ENCODE measurements around the gene PNMA8B.
A peak's percentile ranks its signal among the peaks of the same experiment; 100 is the strongest.

The PNMA8B gene

DNA sequence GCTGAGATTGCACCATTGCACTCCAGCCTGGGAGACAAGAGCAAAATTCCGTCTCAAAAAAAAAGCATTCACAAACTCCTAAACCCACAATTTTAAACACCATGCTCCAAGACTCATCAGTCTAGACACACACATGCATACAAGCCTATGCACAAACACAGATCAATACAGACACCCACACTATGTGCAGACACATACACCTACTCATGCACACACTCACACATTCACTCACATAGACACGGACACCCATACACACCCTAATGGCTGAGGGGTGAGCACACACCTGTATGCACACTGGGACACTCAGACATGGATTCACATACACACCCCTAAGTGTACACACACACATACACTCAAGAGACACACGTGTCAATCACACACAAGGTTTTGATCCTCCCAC, 9.3 kb downstream of the PNMA8B start:
- DNase-seq = no peak

DNA sequence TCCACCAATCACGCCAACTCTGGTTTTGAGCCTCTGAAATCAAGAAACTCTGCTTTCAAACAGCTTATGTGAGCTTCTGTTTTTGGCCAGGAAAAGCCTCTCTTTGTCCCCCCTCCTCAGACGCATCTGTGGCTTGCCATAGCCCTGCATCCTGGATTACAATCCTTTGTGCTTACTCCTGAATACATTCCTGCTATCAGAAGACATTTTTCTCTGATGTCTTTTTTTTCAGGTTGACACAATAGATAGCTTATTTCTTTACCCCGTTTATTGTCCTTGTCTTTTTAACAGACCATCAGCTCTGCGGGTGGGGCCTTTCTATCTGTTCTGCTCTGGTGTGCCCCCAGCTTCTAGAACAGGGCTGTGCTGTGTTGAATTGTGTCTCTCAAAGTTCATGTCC, 11.0 kb downstream of the PNMA8B start:
- no peak for DNase-seq

DNA sequence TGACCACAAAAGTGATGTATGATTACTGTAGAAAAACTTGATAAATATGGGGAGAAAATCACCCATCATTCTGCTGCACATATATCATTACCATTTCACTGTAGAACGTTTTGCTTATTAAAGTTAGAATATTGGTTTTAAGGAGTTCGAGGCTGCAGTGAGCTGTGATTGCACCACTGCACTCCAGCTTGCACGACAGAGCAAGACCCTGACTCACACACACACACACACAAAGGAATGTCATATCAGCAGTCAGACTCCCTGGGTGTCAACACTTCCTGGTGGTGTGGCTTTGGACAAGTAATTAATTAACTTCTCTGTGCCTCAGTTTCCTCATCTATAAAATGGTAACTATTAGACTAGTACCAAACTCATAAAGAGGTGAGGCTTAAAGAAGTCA, 13.0 kb downstream of the PNMA8B start:
- no peak for DNase-seq

DNA sequence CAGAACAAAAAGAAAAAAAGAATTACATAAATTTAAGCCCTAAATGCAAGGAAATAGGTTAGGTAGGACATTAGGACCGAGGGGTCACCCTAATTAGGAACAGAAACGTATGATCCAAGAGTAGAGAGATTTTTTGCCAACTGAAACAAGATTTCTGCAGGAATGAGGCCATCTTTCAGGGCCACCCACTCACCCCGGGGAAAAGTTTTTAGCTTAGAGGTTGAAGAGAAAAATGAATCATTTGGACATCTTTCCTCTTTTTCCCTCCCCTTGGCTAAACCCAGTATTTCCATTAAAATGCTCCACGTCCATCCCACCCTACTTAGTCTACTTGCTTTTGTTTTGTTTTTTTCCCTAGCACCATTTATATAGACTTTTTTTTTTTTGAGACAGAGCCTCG, 13.7 kb downstream of the PNMA8B start:
- no peak for DNase-seq

DNA sequence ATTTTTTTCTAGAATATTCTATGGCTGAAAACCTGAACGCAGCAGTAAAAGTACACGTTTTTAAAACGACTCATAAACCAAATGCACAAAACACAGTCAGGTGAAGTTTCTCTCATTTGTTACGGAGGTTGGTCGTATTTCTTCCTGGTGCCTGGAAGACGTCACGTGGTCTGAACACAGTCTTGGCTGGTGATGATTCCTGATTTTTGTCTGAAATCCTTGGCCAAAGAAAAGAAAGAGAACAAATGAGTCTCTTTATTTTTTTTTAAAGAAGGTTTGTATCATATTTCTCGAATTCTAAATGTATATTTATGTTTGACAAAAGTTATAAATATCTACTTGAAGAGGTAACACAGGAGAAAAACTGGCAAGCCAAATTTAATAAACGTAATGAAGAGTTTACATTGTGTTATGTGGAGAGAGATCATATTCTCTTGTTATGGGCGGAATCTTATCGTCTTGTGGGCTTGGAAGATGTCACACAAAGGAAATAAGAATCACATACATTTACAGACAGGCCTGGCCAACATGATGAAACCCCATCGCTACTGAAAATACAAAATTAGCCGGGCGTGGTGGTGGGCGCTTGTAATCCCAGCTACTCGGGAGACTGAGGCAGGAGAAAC, 14.3 kb downstream of the PNMA8B start:
- no peak for DNase-seq

DNA sequence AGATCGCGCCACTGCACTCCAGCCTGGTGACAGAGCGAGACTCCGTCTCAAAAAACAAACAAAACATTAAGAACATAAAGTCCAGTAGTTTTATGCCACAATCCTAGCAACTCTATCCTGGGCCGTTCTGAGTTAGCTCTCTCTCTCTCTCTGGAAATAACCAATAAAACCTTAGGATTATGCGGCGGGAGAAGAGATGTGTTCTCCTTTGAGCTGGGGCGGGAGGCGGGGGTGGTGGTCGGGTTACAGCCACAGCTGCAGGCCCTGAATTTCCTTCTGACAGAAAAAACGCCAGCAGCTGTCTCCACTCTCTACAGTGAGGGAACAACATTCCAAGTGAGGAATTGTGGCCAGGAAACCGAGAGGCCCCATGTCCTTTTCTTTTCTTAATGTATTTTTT, 15.3 kb downstream of the PNMA8B start:
- DNase-seq = peak; percentile 61

DNA sequence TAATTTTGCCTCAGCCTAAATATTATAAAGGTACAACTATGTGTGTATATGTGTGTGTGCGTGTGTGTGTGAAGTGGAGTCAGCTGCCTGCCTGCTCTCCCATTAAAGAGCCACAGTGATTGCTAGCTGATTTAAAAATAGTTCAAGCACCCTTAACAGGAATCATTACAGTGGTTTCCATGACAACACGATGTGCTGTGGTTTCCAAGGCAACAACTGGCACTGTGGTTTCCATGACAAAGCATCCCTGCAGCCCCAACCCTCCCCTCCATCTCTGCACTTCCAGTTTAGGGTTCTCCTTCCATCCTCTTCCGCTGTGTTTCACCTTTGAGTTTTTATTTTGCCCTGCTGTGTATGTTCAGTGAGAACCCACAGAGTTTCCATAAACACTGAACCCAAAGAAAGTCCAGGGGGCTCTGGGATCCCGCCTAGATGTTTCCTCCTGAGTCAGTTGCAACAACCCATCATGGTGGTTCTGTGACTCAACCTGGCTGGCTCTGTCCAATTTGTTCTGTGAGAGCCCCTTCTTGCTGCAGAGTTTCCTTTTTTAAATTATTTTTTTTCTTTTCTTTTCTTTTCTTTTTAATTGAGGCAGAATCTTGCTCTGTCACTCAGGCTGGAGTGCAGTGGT, 17.2 kb downstream of the PNMA8B start:
- DNase-seq = peak; percentile 19

DNA sequence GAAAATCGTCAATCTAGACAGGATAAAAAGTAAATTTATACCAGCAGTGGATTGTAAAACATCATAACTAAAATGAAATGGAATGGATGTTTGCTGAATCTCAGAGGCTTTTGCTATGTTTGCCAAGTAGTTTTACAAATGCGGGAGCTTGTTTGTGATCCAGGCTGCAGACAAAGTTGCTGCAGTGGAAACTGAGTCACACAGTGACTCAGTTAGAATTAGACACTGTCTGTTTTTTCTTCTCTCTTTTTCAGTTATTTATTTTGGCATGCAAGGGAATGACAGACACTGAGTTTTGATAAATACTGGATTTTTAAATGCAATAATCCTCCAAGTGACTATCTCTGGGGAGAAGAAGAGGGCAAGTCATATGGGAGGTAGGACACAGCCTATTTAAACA, 19.7 kb downstream of the PNMA8B start:
- no peak for DNase-seq

DNA sequence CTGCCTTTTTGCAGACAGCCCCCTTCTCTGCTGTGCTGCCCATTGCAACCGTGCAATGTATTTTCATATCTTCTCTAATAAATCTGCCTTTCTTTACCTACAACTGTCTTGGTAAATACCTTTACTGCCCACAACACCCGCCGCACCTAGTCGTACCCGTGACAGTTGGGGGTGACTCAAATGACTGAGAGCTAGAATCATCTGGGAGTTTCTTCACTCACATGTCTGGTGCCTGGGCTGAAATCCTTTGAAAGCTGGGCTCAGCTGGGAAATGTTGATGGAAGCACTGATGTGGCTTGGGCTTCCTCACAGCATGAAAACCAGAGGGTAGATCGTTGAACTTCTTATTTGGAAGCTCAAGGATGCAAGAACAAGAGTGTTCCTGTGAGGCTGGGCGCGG, 21.5 kb downstream of the PNMA8B start:
- no peak for DNase-seq

DNA sequence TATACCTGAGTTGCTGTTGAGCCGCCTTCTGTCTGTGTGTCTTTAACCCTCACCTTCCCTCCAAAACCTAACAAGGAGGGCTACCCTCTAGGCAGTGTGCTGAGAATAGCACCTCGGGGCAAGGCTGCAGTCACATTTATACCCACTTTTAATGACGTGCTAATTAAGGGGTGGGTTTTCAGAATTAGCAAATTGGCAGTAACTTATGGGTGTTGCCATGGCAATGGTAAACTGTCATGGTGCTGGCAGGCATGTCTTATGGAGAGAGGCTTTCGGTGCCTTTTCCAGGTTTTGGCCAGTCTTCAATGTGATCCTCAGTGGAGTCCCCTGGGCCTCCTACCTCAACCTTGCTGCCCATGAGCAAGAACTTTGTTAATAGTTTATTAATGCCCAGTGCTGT, 23.1 kb downstream of the PNMA8B start:
- DNase-seq = no peak

DNA sequence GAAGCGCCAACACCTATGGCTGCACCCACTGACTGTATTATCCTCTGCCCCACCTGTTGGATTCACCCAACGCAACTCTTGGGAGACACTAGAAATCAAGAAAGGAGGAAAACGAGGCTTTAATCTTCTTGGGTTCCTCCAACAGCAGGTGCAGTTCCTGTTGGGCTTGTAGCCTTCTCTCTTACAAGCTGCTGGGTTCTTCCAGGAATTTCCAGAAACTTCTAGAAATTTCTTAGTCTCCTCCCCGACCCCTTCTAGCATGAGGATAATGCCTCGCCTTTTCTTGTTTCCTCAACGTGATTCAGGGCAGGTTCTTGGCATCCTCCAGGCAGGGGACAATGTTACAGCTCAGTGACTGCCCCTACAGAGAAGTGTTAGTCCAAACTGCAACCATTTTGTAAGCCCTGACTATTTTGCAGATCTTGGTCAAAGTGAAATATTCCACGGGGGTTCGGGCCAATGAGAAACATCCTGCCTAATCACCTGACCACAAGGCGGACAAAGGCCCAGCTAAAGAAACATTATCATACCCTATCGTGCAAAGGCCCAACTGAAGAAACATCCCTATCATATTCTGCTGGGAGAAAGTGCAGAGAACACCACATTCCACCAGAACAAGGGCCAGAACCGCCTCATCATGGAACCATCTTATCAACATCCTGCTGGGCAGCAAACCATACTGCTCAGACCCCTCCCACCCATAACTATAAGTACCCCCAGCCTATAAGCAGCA, 23.7 kb downstream of the PNMA8B start:
- no peak for DNase-seq

DNA sequence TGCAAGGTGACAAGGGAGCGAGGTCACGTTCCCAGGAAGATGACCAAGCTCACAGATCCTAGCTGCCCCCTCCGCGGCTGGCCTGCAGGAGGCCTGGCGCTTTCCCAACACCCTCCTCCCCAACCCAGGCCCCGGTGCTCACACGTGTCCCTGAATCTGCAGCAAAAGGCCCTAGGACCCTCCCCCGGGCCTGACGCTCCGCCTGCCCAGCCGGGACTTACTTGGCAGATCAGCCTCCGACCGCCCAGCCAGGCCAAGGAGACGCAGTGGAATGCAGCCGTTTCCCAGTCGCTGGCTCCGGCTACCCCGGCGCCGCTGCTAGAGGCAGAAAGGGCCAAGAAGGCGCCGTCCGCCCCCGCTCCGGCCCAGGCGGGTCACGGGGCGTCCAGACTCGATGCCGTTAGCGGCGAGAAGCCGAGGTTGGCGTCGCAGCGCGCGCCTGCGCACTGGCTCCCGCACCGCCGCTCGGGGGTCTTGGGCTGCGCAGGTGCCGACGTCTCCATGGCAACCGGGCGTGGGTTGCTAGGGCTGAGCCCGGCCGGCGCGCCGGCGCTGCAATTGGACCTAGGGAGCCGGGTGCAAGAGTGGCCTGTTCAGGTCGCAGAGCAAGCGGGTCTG, 24.4 kb downstream of the PNMA8B start, which contains the start of gene PNMA8A:
TSS of gene PNMA8A (minus strand) at position 448 of the 618 bp plus-strand sequence. CDS start 528 bp downstream, outside the sequence.
- peak; percentile 94 for DNase-seq

DNA sequence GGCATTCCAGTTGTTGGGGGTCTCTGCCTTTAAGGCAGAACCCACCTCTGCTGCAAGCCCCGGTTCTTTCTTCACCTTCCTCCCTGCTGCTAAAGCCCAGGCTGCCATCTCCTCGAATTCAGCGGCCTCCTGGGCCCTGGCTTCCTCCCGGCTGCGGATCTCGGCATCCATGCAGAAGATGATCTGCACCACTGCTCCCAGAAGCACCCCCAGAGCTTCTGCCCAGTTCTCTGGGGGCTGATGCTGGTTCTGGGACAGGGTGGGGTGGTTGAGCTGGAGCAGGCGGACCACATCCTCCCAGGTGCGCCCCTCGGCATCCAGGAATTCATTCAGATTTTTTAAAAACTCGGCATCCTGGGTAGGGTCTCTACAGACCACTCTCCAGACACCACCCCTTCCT, 25.3 kb downstream of the PNMA8B start:
- DNase-seq = no peak

DNA sequence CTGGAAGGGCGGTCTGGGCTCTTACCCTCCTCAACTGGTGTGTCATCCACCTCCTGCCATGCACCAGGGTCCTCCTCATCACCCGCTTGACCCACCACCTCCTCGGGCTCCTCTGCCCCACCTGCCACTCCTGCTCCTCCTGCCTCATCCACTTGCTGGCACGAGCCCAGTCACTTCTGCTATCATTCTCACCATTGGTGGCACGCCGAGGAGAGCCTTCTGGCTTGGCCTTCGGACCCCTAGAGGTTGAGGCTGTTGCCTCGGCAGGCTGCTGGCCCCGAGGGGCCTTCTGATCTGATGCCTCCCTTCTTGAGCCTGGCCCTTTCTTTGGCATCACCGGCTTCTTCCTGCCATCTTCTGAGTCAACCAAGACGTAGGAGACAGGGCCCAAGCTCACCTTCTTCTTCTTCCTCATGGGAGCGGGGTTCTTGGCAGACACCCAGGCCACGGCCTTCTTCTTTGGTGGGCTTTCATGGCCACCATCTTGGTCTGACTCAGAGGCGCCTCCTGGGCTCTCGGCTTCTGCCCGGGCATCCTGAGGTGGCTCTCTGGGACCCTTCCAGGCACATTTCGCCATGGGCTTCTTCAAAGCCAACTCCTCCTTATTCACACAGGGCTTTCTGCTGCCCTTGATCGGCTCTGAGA, 26.0 kb downstream of the PNMA8B start:
- no peak for DNase-seq

DNA sequence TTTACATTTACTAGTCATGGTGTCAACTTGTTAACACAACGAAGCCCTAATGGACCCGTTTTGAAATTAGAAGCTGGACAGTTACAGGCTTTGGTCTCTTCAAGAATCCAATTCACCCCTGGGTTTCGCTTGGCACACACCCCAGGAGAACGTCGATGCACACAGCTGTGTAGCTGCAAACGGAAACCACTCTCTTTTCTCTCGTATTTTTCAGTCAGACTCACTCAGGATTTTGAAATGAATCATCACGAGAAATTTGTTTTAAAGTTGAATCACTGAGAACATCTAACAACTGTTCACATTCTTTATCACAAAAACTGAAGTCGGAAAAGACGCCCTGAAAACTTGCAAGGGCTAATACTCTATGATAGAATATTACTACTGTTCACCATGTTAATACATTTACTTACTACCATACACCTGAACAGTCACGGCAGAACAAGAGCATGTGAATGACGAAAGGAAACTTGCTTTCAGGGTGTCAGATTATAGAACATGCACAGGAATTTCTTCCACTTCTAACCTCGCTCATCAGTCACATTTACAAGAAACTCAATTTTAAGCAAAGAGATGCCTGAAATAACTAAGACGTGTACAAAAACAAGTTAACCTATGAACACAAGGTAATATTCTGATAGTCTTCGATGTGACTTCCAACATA, 29.0 kb downstream of the PNMA8B start:
- no peak for DNase-seq

DNA sequence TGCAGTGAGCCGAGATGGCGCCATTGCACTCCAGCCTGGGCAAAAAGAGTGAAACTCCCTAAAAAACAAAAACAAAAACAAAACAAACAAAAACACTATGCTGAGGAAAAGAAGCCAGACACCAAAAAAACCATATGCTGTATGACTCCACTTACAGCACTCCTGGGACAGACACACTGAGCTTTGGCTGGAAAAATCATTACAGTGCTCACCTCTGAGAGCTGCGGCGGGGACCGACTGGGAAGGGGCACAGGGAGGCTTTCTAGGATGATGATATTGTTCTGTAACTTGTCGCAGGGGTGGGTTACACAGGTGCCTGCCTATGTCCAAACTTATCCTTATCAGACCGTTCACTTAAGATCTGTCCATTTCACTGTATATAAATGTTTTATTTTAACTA, 32.2 kb downstream of the PNMA8B start:
- no peak for DNase-seq

DNA sequence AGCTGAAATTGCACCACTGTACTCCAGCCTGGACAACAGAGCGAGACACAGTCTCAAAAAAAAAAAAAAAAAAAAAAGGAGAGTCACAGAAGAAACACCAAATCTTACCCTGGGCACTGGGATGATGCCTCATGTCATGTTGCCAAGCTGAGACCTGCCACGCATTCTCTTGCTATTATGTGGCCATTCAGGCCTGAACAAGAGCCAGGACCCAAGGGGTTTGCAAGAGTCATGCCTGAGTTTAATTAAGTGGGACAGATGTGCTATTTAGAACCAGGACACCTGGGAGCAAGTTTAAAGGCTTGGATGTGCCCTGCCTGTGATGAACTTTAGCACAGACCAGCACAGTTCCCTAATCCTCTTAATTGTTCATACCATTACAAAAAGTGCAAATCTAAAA, 34.1 kb downstream of the PNMA8B start:
- DNase-seq = no peak

DNA sequence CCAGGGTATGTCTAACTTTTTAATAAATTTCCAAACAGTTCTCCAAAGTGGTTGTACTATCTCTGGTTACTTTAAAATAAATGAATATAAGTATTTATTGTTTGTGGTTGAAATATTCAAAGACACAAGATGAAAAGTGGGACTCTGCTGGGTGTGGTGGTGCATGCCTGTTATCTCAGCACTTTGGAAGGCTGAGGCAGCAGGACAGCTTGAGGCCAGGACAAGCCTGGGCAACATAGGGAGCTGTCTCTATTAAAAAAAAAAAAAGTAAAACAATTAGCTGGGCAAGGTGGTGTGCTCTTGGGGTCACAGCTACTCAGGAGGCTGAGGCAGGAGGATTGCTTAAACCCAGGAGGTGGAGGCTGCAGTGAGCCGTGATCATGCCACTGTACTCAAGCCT, 34.7 kb downstream of the PNMA8B start:
- no peak for DNase-seq

DNA sequence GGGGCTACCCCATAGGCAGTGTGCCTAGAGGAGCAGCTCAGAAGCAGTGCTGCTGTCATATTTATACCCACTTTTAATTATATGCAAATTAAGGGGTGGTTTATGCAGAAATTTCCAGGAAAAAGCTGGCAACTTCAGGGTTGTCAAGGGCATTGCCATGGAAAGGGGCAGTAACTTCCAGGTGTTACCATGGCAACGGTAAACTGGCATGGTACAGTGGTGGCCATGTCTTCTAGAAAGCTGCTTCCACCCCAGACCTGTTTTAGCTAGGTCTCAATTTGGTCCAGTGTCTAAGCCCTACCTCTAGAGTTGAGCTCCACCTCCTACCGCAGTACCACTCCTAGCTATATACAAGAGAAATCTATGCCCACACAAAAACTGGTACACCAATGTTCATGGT, 35.6 kb downstream of the PNMA8B start:
- DNase-seq = no peak

DNA sequence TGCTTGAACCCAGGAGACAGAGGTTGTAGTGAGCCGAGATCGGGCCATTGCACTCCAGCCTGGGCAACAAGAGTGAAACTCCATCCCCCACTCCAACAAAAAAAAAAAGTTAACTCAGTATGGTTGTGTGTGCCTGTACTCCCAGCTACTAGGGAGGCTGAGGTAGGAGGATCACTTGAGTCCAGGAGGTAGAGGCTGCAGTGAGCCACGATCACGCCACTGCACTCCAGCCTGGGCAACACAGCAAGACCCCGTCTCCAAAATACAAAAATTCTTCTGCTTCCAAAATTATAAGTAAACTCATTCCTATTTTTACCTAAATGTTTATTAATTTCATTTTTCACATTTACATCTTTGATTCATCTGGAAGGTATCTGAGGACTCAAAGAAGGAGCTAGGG, 38.7 kb downstream of the PNMA8B start:
- no peak for DNase-seq

DNA sequence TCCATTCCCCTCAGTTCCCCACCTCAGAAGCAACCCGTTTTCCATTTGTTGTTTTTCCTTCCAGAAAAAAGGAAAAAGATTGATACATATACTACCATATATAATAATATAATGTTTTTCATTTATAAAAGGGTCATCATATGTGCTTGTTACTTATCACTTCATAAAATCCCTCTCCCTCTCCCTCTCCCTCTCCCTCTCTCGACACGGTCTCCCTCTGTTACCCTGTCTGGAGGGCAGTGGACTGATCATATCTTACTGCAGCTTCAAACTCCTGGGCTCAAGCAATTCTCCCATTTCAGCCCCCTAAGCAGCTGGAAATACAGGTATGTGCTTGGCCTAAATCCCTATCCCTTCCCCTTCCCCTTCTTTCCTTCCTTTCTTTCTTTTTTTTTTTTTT, 41.4 kb downstream of the PNMA8B start:
- no peak for DNase-seq

DNA sequence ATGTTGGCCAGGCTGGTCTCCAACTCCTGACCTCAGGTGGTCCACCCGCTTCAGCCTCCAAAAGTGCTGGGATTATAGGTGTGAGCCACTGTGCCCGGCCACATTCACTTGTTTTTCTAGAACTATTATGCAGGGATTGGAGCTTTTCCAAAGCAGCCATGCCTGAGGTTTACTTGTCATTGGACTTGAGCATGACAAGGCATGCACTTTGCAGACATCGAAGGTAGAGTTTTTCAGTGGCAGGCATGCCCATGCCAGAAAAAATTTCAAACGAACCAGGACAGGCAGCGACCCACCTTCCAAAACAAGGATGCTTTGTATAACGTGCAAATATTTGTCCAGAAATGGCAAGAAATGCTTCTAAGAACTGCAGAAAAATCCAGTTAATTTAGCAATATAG, 42.0 kb downstream of the PNMA8B start:
- no peak for DNase-seq

DNA sequence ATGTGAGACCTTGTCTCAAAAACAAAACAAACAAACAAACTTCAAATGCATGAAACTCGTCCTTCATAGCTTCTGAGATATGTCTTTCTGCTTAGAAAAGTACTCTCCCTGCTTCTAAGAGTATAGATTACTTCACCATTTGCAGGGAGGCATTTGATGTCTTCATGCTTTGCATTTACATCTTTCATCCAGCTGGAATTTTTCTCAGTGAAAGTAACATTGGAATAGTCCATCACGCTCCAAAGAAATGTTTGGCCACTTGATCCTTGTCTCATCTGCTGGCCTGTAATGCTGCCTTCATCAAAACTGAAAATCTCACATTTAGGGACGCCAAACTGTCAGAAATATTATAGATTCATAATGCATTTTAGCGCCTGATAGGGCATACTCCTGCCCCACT, 43.5 kb downstream of the PNMA8B start:
- DNase-seq = no peak

Data from NCI-H82 (cell line).